Fibroblast of upper back skin (primary cell): ENCODE measurements around the gene FANCD2.
"Not testable (repeated sequence)": the region's sequence is repeated elsewhere in the genome, so short reads cannot be mapped to it uniquely, and the experiment has no call there.

Experiments used
- DNase-seq: peaks from one replicate; pipeline ENCODE4 v3.0.0-alpha.2; 2013

The FANCD2 gene

DNA sequence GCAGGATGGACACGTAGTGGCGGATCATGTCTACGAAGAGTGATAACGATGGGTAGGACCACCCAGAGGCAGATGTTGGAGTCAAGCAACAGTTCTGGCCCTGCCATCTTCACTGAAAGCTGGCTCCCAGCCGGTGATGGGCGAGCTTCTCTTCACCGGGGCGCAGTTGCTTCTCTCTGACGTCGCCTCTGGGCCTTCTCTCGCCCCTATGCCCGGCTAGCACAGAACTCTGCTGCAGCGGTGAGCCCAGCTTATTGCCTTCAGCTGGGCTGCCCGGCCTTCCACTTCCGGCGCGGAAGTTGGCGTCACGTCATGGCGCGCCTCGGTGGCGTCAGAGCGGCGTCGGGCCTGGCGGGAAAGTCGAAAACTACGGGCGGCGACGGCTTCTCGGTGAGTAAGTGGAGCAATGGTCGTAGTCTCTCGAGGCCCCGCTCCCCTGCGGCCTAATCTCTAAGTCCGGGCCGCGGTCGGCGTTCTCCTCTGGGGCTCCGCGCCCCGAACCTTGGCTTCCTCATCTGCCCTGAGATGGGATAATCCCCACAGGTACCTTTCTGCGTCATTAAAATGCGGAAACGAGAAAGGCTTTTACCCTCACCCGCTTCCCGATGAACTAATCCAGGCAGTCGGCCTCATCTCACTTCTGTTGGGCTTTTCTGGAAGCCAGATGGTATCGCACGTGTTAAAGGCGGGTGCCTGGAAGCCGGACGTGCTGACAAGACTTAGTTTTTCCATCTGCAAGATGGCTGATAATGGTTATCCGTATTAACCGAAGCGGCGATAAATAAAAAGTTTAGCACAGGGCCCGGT, at the start of gene FANCD2:
TSS of gene FANCD2 (plus strand) at position 354 of the 807 bp plus-strand sequence. CDS start 2,221 bp downstream, outside the sequence.
- peak; percentile 81 for DNase-seq

DNA sequence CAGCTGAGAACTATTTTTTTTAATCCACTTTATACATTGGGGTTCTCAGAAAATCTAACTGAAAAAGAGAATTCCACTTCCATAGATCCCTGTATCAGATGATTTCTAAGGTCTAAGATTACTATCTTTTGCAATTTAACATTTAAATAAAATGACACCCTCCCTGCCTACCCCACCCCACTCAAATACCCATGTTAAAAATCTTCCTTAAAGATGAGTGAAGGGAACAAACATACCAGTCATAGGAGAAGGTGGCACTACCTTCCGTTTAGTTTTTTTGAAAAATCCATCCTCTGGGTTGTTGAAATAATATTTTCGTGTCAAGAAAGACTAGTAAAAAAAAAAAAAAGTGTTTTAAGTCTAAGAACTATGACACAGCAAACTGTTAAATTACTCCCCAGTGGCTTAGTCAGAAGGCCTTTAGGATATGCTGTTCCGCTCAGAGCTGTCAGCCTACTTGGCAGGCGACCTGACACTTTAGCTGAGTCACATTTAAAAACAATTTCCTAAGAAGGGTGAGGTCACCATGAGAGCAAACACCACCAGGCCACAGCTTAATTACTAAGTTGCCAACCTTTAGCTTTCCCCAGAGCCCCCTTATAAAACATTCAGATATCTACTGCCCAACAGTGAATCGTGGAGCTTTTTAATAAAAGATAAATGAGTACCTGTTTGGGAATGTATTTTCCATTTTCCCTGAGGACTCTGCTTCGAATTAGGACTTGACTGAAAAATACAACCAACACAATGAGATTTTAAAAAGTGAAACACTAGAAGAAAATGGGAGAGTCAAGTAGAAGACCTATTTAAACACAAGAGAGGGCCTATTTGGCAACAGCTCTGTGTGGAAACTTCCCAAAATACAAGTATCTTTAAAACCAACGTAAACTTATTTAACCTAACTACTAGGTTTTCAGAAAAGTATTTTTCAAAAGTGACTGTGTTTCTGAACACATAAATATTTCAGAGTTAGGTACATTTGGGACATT, 49.2 kb upstream of the FANCD2 start:
- peak; percentile 95 for DNase-seq

DNA sequence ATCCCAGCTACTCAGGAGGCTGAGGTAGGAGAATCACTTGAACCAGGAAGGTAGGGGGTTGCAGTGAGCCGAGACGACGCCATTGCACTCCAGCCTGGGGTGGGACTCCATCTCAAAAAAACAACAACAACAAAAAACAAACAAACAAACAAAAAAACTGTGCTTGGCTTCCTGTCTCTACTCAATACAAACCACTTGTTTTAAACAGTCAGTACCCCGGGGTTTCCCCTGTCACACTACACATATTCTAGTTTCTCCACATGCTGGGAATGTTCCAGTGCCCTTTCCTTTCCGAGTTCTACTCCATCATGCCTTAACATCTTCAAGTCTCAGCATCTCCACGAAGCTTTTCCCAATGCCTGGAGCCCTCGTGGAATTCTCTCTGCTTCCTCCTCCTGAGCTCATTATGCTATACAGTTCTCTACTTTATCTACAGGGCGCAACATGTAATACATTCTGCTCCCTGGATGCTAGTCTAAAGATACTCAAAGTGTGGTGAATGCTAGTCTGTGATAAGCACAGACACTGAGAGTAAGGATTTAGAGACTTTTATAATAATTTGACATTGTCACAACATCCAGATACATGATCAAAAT, 47.4 kb upstream of the FANCD2 start:
- DNase-seq, result no peak

DNA sequence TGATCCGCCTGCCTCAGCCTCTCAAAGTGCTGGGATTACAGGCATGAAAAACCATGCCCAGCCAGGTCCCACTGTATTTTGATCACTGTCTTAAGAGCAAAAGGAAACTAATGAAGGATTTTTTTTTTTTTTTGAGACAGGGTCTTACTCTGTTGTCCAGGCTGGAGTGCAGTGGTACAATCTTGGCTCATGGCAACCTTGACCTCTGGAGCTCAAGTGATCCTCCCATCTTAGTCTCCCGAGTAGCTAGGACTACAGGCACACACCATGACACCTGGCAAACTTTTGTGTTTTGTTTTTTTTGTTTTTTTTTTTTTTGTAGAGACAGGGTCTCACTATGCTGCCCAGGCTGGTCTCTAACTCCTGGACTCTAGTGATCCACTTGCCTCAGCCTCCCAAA, 46.0 kb upstream of the FANCD2 start:
- DNase-seq, result no peak

DNA sequence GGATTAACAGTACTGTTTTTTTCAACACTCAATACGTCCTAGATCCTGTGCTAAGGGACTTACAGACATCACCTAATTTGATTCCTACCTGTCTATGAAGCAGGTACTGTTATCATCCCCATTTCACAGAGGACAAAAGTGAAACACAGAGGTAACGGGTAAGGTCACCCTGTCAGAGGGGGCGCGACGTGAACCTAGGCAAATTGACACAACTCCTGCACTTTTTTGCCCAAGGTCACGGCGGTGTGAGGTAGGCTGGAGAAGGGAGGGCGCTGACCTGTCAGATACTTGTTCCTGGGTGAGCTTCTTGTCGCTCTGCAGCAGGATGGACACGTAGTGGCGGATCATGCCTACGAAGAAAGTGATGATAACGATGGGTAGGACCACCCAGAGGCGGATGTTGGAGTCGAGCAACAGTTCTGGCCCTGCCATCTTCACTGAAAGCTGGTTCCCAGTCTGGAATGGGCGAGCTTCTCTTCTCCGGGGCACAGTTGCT, 40.0 kb upstream of the FANCD2 start:
- no peak for DNase-seq

DNA sequence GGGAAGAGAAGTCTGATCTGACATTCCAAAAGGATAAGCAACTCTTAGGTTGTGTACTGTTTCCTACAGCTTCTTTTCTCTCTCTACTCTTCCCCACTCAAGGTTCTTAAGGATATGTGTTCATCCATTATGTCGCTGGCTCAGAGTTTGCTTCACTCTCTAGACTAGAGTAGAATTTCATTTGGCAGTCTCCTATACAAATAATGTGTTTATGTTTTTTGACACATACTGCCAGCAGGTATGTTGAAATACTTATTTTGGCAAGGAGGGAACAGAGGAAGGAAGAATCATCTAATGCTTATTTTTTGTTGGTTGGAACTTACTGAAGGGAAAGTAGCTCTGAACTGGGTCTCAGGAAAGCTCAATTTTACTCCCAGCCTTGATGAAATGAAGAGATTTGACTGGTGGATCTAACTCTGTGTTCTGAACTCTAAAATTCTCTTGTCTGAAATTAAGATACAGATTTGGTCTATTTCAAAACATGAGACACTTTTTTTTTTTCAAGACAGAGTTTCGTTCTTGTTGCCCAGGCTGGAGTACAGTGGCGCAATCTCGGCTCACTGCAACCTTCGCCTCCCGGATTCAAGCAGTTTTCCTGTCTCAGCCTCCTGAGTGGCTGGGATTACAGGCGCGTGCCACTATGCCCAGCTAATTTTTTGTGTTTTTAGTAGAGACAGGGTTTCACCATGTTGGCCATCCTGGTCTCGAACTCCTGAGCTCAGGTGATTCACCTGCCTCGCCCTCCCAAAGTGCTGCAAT, 32.0 kb upstream of the FANCD2 start:
- no peak for DNase-seq

DNA sequence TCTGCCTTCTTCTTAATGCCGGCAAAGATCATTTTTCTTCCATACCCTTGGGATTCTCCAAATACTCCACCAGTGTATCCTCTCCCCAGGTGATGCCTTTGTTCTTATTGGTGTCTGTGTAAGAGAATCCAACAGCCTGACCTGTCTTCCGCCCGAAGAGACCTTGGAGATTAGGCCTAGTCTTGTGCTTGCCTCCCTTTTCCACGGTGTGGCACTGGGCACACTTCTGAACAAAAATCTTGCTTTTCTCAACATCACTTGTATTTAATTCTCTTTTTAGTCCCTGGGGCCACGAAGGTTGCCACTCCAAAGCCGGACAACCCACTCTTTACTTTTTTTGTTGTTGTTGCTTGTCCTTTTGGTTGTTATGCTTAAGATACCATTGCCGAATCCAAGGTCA, 25.6 kb upstream of the FANCD2 start:
- DNase-seq, result no peak

DNA sequence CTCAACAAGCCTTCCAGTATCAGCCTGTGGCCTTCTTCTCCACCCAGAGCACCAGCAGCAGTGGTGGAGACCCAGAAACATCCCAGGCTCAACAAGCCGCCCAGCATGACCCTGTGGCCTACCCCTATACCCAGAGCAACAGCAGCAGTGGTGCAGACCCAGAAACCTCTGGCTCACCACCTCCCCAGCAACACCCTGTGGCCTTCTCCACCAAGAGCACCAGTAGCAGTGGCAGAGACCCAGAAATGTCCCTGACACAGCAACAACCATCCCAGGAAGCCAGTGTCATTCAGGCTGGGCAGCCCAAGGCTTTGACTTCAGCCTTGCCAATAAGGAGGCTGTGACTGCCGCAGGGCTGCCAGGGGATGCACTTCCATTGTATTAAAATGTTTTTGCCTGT, 23.3 kb upstream of the FANCD2 start:
- DNase-seq, result no peak

DNA sequence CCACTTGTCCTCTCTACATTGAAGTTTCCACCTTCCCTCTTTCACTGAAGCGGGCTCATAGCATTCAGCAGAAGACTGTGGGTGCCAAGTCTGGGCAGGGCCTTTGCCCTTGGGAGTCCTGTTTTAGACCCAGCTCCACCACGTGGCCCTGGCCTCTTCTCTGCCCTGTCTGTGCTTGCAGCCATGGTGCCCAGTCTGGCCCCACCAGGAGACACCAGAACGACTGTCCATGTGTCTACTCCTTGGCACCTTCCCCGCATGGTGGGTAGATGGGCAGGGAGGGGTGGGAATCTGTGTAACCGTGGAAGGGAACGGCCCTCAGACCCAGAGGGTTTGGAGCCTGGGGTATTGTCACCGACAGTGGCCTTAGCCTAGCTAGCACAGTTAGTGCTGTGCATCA, 21.7 kb upstream of the FANCD2 start:
- DNase-seq, result no peak

DNA sequence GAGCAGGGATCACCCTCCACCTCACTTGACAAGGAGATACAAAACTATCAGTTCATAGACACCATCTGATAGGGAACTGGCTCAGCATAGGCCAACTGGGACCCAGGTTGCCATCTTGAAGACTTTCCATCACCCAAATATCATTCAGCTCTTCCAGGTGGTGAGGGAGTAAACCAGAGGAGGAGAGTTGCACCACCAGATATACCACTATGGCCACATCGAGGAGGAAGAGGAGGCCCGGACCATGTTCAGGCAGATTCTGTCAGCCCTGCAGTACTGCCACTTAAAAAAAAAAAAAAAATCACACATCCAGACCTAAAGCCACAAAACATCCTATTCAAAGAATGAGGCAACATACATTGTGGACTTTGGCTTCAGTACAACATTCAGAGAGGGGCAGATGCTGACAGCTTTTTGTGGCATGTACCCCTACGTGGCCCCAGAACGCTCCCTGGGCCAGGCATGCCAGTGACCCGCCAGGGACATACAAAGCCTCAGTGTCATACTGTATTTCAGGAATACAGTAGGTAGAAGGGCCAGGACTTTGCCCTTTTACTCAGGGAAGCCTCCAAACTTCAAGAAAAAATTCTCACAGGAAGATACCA, 21.2 kb upstream of the FANCD2 start:
- no peak for DNase-seq

DNA sequence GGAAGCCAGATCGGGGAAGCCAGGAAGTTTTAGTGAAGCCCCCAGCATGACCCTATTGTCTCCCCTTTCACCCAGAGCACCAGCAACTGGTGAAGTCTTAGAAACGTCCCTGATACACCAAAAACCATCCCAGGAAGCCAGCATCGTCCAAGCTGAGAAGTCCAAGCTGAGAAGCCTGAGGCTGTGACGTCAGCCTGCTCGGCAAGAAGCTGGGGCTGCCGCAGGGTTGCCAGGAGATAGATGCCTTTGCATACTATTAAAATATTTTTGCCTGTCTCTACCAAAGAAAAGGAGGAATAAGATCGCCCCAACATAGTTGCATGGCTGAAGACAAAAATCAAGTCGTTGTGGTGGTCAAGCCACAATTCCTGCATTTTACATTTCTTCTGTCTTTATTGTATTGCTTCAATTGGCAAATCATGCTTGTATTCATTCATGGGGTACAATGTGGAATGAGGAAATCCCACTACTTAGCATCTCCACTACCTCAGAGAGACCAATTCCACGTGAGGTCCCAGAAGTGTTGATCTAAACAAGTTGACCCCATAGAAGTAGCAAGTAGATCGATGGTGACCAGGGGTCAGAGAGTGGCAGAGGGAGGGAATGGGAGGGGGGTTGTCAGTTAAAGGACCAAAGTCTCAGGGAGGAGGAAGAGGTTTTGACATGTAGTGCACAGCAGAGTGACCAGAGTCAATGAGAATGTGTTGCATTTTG, 20.0 kb upstream of the FANCD2 start:
- DNase-seq, result no peak

DNA sequence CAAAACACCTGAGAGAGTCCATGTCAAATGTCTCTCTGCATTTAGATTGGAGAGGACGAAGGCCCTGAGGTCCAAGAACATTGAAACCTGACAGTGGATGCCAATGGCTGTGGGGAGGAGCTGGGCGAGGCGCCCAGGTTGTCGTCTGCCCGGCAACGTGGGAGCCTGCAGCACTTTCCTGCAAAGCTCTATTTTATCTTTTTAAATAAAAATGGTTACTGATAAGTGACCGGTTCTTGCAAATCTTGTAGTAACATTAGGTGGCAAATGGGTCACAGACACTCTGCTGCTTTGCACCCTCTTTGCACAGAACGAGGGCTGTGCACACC, 19.5 kb upstream of the FANCD2 start:
- no peak for DNase-seq

DNA sequence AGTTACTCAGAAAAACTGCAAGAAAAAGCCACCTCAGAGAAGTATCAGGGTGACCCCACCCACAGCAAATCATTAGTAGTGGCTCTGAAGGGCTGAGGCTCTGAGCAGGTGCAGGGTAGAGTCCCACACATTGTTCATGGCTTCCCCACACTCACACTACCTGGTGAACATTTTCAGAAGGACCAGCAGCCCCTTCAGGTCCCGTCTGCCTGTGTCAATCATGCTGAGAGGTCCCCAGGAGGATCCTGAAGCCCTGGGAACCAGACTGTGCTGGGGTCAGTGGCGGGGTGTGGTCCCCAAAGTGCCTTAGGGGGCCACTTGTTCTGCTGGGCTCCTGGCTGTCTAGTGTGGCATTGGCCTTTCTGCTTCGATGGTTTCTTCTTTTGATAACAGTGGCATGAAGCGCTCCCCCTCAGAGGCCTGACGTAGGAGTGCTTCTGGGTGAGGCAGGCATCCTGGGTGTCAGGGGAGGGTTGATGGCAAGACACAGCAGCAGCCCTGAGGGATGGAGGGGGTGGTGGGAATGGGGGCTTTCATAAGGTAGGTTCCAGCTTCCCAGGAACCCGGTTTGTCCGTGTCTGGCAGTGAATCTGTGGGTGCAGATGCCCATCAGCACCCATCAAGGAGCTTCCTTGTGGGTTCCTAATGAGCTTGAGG, 19.0 kb upstream of the FANCD2 start:
- no peak for DNase-seq

DNA sequence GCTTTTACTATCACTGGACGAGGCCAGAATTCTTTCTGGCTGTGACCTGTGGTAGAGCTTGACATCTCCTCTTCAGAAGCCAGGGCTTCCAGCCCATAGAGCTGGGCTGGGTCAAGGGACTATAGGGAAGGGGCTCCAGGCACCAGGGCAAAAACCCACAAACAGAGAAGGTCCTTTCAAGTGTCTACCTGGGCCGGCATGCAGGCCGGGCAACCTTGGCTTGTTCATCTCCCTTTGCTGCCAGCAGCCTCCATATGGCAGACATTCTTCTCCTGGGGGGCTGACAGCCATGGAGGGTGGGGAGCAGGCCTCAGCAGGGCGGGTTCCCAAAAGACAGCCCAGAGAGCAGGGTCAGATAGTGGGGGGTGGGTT, 18.0 kb upstream of the FANCD2 start:
- DNase-seq, result not testable (repeated sequence)

DNA sequence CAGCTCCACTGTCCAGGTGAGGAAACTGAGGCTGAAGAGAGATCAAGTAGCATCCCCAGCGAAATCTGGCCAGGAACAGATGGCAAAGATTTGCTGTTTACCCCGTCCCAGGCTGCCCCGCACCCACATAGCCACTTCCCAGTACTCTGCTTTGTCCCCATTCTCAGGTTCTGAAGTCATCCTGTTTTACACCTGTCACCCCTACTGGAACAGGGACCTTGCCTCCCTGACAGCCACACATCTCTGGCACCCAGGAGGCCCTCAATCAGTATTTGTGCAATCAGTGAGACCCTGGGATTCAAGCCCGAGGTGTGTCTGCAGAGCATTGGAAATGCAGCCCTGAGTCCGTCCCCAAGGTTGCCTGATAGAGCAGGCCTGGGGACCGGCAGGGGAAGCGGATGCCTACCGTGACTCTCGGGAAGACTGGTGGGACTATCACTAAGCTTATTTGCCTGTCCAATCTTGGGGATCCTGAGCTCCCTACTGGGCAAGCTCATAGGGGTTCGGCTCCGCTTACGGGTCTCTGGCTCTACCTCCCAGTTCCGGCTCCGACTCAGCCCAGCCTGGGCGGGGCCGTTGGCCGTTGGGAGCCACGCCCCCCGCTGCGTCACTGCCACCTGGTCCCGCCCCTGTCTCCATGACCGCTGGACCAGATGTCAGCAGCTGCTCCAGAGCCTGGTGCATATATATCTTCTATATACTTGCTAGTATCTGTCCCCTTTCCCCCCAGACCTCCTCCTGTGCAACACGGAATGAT, 17.5 kb upstream of the FANCD2 start:
- DNase-seq, result peak; percentile 66

DNA sequence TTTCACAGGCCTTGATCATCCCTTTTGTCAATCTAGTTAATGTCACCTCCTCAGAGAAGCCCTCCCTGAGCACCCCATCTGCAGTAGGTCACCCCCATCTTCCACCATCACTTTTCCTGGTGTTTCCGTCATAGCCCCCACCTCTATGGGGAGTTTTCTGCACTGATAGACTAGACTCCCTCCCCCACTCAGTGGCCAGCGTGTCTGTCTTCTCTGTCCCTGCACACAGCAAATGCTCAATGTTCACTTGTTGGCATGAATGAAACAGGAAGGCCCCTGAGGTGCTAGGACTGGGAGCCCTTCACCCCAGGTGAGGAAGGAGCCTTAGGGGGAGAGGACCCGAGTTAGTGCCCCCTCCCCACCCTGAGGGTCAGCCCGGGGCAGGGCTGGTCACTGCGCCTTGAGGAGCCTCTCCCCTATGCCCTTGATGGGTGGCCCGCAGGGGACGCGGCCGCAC, 15.8 kb upstream of the FANCD2 start:
- no peak for DNase-seq

DNA sequence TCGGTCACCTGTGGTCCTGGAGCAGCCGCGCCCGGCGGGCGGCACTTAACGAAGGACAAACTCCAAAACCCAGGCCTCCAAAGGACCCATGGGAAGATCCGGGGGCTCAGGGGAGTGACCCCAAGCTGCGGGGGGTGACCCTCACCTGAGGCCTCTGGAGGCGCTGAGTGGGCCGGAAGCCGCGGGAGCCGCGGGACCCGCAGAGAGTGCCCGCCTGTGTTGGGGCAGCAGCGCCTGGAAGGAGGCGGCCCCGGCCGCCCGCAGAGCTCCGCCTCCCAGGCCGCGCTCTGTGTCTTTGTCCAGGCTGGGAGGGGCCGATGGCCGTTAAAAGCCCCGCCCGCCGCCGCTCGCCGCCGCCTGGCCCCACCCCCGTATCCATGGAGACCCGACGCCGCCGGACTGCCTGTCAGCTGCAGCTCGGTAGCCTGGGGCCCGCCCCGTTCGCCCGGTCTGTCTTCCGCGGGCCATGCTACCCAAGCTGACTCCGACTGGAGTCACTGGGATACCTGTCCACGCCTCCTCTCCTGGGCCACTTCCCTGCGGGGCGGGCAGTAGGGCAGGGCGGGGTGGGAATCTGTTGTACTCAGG, 15.3 kb upstream of the FANCD2 start:
- peak; percentile 86 for DNase-seq

DNA sequence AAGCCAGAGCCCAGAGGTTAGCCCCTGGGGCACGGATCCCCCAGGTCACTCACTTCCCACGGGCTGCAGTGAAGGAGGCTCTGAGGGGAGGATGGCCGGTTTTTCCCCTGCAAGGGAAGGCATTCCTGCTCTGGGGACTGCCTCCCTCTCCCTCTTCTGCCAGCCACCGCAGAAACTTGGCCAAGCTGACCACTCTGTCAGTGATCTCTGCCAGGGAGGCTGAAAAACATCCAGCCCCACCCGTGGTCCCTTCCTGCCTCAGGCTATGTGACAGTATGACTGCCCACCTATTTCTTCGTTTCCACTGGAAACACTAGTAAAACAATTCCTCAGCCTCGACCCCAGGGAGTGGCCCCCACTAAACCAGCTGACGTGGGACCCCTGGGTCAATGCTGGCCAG, 14.6 kb upstream of the FANCD2 start:
- DNase-seq, result no peak

DNA sequence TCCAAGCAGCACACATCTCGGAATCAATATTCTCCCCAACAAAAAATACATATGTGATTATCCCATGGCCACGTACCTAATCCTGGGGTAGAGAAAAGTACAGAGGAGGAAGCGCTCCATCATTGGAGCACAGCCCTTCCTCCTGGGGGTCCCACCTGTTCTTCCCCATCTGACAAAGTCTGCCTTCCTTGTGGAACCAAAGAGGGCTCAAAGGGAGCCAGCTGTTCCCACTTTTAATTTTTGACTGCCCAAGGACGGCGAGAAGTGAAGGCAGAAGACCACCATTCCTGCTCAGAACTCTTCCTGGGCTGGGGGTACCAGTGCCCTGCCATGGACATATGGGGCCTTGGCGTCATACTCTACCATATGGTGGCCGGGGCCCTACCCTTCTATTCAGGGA, 14.1 kb upstream of the FANCD2 start:
- no peak for DNase-seq

DNA sequence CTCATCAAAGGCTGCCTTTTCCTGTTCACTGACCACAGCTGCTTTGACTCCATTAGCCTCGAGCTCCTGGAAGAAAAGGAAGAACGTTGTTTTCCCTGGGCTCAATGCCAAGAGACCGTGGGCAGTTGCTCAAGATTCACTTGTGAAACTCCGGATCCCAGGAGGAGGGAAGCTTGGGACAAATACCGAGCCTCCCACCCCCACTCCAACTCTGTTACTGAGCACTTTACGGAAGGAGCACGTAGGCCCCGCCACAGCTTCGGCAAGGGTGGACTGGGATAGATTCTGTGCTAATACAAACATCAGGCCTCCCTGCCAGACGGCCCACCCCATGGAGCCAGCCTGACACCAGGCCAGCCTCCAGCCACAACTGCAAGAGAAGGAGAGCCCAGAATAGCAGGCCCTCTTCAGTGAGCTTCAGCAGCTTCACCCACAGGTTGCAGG, 10.8 kb upstream of the FANCD2 start:
- DNase-seq, result peak; percentile 98
